ENCODE results near the gene EXOSC7. TPM values are rescaled to one million over a fixed set of nuclear protein-coding genes. Genes with fewer than 3 reads are reported as not detected.
"Not testable (repeated sequence)": the region's sequence is repeated elsewhere in the genome, so short reads cannot be mapped to it uniquely, and the experiment has no call there.

The EXOSC7 gene
- total RNA-seq (2014; rRNA removed; shearing (Covaris generic)): 66.9 and 78.1 TPM in 2 replicates

DNA sequence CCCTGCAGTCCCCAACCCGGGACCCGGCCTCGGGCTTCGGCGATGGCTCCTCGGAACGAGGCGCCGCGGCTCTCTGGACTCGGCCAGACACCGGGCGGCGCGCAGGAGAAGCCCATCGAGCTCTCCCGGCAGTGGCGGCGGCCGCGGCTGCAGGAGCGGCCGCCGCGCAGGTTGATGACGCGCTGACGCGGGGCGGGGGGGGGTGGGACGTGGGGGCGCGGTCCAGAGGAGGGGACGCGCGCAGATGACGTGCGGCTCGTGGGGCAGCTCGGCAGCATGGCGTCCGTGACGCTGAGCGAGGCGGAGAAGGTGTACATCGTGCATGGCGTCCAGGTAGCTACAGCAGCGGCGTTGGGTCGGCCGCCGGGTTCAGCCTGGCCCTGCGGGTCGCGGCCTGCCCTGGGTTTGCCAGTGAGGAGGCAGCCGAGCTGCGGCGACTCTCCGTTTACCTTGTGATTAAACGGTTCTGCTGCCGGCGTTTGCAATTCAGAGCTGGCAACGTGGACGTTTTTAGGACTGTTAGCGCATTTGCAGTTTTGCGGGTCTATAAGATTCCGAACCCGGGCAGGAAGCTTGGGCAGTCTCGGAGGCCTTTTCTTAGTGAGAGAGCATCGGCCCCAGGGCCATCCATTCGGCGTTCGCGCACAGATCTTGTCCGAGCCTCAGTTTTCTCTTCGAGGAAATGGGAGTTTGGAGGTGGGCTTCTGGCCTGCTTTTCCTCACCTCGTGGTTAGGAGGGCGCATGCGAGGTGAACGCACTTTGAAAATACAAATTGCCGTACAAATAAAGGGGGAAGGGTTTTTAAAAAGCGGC, at the start of gene EXOSC7, which contains the start of gene ZDHHC3:
TSS of gene EXOSC7 (plus strand) at position 243 of the 814 bp plus-strand sequence. CDS start at position 277, 34 bp downstream.
TSS of gene ZDHHC3 (minus strand) at position 173 of the 814 bp plus-strand sequence. CDS start 16,738 bp downstream, outside the sequence.
- in situ Hi-C loops (cut with HindIII; ENCODE audit: low sequenced_read_pairs): no loop called here
- peak; percentile 85 for DNase-seq (ENCODE audit: low spot score)

DNA sequence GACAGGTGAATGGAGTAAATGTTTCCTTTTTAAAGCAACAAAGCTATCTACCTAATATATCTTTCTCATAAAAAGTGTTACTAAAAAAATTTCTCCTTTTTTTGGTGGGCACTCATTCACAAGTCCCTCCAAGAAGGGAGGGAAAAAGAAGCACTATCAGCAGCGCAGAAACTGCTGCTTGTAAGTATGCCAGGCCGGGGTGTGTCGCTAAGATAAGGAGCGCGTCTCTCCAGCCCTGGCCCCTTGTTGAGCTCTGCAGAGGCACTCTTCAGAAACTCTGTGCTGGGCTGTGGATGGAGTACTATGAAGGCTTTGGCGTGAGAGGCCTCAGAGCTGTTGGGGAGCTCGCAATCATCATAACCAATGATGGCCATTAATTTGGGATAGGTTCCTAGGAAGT, 49.1 kb upstream of the EXOSC7 start:
- in situ Hi-C loops (cut with HindIII; ENCODE audit: low sequenced_read_pairs): no loop called here
- DNase-seq (ENCODE audit: low spot score): no peak

DNA sequence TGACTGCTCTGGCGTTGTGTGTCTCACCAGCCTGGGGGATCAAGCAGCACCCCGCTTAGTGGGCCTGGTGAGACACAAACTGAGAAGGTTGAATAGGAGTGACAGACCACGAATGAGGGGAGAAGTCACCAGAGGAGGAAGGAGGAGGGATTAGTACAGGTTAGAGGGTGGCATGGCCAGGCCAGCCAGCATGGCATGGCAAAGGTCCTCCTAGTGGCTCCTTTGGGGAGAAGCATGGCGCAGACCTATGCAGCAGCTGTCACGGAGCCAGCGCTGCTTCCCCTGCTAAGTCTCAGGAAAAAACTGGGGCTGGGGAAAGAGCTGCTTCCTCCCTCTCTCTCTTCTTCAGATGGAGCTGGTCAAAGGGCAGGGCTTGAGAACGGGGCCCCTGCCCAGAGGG, 48.7 kb upstream of the EXOSC7 start:
- DNase-seq (ENCODE audit: low spot score): no peak
- in situ Hi-C loops (cut with HindIII; ENCODE audit: low sequenced_read_pairs): no loop called here

DNA sequence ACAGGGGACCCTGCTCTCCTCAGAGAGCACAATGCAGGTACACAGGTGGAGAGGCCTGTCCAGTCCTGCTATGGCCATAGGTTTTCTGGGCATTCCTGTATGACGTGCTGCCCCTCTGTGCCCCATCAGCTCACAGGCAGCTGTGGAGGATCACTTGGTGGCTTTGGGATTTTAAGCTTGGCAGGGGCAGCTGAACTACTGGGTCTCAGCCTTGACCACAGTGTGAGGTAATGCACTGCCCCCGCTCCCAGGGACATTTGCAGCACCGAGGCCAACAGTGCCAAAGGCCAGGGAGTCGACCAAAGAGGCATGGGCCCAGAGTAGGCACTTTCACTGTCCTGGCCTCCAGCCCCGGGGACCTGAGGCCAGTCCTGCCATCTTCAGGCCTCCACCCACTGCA, 46.3 kb upstream of the EXOSC7 start:
- in situ Hi-C loops (cut with HindIII; ENCODE audit: low sequenced_read_pairs): no loop called here
- no peak for DNase-seq (ENCODE audit: low spot score)

DNA sequence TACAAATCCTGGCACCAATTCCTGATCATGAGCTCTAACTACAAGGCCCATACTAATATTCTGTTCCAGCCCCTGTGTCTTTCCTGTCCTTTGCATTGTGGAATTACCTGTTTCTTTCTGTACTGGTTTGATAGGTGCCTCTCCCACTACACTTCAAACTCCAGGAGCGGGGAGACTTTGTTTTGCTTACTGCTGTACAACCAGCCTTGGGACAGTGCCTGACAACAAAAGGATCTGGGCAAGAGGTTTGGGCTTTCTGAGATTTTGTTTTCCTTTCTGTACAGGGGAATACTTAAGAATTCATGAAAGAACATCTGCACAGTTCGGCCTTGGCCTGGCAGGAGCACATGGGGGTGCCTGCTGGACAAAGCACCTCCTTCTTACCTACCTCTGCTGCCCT, 45.1 kb upstream of the EXOSC7 start:
- in situ Hi-C loops (cut with HindIII; ENCODE audit: low sequenced_read_pairs): no loop called here

DNA sequence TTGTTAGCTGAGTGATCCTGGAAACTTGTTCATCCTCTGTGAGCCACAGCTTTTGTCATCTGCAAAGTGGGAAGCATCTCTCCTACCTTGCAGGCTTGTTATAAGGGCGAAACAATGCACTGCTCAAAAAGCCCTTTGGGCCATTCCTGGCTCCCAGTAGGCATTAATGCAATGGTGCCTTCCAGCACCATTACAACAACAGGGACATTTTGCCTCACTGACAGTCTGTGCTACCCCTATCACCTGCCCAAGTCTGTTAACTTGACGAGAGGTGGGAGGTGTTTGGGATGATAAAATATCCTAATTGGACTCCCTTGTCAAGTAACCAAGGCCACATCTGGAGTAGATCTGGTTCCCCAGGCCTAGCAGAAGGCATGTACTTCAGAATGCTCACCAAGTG, 44.3 kb upstream of the EXOSC7 start:
- in situ Hi-C loops (cut with HindIII; ENCODE audit: low sequenced_read_pairs): no loop called here
- DNase-seq (ENCODE audit: low spot score): no peak

More for the DNA sequence above, 45.1 kb upstream of the EXOSC7 start:
- no peak for DNase-seq (ENCODE audit: low spot score)

DNA sequence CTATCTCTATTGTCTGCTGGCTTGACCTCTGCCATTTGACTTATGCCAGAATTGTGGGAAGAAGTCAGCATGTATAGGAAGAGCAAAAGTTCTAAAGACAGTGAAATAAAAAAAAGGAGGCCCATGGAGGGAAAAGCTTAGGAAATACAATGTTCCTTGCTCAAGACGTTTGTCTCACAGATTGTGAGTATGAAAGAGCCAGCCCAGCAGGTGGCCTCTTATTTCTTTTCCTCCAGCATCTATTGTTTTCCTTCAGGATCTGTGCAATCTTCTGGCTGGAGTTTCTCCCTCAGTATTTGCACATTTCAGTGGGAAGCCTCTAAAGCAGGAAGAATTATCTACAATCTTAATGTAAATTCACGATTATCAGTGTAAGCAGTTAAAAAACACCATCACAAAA, 43.8 kb upstream of the EXOSC7 start:
- no peak for DNase-seq (ENCODE audit: low spot score)
- in situ Hi-C loops (cut with HindIII; ENCODE audit: low sequenced_read_pairs): no loop called here

DNA sequence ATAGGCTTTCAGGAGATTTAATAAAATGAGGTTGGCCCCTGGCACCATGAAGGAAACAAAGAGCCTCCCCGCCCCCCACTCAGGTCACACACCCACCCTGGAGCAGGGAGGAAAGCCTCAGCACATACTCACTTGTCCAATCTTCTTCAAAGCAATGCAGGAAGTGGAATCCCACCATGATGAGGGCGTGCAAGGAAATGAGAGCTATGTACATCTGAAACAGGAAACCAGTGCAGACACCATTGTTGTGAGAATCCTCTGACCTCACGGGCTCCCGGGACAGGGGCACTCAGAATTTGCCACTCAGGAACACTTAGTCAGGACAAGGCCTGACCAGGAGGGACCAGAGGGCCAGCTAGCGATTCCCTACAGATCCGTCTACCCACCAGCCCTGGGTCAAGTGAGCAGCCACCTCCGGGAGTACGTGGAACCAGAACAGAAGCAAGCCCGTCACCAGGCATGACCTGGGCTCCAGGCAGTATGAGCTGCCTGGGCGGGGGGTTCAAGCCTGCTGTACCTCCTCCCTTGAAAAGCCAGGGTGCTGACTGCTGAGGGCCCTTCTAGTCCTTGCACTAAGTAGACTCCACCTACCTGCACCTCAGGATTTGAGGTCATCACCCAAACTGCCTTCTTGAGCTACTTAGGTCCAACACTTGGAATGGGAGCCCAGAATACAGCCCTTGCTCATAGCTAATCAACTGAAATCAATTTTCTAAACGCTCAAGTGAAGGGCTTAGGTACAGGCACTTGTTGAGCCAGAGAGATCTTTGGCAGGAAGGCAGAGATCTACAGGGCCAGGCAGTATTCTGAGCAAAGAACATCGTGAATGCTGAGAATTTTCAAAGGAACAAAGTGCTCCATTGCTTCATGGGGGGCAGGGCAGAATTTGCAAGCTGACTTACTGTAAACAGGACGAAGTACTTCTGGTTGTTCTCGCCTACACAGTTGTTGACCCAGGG, 42.8 kb upstream of the EXOSC7 start:
- no peak for DNase-seq (ENCODE audit: low spot score)
- in situ Hi-C loops (cut with HindIII; ENCODE audit: low sequenced_read_pairs): no loop called here

DNA sequence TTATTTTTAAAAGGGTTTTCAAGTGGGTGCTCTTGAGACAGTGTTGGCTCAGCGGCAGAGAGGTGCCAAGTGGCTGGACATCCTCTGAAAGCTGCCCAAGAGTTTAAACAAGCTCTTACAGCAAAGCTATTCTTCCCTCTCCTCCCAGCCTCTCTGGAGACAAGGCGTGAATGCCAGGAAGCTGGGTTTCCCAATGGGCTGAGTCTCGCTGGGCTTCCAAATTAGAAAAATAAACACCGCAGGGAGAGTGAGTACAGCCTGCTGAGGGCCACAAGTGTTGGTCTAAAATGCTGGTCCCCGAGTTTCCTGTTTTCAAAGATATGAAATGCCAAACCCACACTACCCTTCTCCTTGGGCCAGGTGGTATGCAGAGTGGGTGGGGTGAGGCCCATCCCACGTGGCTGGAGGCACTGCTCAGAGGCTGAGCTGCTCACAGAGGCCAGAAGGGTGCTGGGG, 36.4 kb upstream of the EXOSC7 start:
- DNase-seq (ENCODE audit: low spot score): peak; percentile 10
- in situ Hi-C loops (cut with HindIII; ENCODE audit: low sequenced_read_pairs): no loop called here

DNA sequence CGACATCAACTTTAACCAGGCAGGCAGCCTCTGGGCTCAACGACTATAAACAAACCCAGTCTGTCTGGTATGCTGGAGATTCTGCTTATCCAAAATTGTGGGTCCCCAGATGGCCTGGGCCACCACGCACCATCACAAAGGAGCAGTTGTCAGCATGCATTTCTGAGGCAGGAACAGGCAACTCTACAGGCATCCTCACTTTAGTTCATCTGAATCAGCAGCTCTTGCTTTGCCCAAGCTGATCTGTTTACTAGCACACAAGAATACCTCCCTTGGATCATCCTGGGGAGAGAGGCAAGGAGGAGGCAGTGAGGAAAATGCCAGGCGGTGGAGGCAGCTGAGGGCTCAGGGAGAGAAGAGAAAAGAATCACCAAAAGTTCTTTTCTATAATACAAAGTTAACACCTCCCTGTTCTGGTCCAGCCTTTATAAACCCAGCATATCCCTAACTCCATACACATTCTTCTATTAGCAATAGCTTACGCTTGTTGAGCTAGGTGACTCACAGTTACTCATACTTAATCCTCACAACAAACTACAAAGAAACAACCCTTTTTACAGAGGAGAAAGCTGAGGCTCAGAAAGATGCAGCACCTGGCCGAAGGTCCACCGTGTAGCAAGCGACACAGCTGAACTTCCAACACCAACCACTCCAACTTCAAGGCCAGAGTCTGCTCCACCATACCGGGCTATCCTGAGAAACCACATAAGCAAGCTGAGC, 33.7 kb upstream of the EXOSC7 start:
- in situ Hi-C loops (cut with HindIII; ENCODE audit: low sequenced_read_pairs): no loop called here
- no peak for DNase-seq (ENCODE audit: low spot score)

DNA sequence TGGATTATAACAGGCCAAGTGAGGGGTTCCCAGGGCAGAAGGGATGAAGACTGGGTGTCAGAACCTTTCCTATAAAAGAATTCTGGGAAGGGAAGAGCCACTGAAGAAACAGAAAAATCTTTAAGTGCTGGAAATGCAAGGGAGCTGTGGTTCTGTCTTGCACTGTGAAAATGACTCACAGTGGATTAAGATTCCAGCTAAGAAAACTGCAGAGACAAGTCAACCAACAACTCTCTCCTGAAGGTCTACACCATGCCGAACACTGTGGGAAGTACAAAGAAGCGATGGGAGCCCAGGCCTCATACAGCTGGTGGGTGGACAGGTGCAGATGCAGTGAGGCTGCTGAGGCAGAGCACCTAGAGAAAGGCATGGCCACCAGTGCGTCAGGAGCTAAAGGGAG, 27.8 kb upstream of the EXOSC7 start:
- in situ Hi-C loops (cut with HindIII; ENCODE audit: low sequenced_read_pairs): no loop called here
- no peak for DNase-seq (ENCODE audit: low spot score)

DNA sequence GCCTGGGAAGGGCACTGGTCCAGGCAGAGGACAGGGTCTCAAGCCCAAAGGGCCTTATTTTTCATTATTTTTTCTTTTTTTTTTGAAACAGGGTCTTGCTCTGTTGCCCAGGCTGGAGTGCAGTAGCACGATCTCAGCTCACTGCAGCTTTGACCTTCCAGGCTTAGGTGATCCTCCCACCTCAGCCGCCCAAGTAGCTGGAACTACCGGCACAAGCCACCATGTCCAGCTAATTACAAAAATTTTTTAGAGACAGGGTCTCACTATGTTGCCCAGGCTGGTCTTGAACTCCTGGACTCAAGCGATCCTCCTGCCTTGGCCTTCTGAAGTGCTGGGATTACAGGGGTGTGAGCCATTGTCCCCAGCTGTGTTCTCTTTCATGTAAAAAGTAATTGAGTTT, 26.3 kb upstream of the EXOSC7 start:
- in situ Hi-C loops (cut with HindIII; ENCODE audit: low sequenced_read_pairs); DNase-seq (ENCODE audit: low spot score): not testable (repeated sequence)

DNA sequence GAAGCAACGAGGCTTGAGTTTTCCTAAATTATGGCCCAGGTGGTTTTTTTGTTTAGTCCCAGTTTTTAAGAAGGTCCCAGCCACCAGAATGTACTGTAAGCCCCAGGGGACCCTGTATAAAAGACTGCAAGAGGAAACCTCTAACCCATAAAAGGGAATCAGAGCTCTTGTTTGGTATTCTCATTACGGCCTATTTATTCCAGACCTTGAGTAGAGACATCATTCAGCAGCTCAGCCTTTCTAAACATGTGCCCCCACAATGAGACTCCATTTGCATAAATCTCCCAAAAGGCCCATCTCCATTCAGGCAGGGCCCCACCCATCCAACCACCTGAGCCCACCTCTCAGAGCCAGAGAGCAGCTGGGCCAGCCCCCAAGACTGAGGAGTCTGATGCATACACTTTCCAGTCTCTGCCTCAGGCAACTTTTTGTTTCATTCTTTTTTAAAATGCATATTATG, 25.7 kb upstream of the EXOSC7 start:
- in situ Hi-C loops (cut with HindIII; ENCODE audit: low sequenced_read_pairs): no loop called here
- no peak for DNase-seq (ENCODE audit: low spot score)

DNA sequence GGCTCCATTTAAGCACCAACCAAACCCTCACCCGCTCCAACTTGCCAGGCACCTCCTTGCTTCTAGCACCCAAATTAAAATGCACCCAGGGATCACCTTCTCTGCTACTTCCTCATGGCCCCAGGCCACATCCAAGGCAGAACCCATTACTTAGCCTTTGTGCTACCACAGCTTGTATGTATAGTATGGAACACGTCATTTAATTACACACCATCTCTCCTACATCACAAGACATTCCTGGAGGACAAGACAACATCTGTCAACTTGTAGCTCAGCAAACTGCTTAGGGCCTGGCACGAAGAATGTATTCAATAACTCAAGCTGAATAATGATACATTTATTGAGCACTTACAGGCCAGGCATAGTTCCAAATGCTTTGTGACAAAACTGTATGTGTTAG, 23.4 kb upstream of the EXOSC7 start:
- no peak for DNase-seq (ENCODE audit: low spot score)
- in situ Hi-C loops (cut with HindIII; ENCODE audit: low sequenced_read_pairs): no loop called here

DNA sequence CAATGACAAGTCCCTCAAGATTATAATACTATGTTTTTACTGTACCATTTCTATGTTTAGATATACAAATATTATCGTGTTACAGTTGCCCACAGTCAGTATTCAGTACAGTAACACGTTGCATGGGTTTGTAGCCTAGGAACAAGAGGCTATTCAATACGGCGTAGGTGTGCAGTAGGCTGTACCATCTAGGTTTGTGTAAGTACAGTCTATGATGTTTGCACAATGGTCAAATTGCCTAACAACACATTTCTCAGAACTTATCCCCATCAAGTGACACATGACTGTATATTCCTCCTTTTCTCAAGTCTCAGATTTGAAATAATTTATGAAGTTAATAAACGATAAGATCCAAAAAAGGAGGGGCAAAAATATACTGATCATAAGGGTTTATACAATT, 21.7 kb upstream of the EXOSC7 start:
- no peak for DNase-seq (ENCODE audit: low spot score)
- in situ Hi-C loops (cut with HindIII; ENCODE audit: low sequenced_read_pairs): no loop called here

DNA sequence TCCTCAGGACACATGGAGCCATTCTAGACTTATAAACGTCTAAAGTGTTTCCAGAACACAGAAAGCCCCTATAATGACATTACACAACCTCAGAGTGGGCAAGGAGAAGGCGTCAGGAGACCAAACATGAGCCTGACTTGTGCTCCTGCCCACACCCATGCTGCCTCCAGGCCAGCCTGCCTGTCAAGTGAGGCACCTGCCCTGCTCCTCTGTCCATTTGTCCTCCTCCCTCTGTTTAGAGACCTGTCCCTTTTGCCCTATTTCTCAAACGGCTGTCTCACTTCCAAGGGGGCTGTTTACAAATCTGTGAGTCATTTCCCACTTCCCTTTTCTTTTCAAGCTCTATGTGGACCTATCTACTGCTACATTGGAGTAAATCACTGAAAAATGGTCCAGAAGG, 21.1 kb upstream of the EXOSC7 start:
- in situ Hi-C loops (cut with HindIII; ENCODE audit: low sequenced_read_pairs): no loop called here
- DNase-seq (ENCODE audit: low spot score): no peak

DNA sequence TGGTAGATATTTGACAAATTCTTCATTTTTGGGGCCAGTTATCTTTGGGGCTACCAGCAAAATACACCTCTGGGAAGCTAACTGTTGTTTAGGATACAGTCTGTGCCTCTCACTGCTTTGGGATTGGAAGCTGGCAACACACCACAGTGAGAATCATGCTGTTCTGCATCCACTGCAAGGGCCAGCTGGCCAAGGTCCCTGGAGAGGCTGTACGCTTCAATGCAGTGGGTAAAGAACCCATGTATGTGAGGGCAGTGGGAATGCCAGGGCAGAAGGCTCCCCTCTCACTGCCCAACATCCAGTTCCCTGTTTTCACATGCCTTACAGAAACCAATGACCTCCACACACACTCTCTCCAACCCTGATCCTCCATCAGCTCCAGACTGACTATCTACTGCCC, 20.1 kb upstream of the EXOSC7 start:
- DNase-seq (ENCODE audit: low spot score): peak; percentile 44
- in situ Hi-C loops (cut with HindIII; ENCODE audit: low sequenced_read_pairs): no loop called here

DNA sequence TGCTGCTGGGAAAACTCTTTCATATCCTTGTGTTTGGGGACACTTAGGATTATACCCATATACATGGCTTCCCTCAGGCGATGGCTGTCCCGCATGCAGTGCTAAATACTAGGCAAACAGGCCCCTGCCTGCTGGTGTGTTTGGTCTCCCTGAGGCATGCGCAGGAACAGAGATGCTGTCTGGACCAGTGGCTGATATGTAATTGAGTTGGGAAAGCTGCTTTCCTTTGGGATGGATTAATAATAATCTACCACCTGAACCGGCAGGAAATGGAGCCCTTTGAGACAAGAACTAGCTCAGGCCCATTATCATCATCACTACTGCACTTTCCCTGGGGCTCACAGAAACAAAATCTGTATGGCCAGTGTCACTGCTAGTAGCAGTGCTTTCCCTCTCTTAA, 18.1 kb upstream of the EXOSC7 start:
- in situ Hi-C loops (cut with HindIII; ENCODE audit: low sequenced_read_pairs): no loop called here
- DNase-seq (ENCODE audit: low spot score): no peak

DNA sequence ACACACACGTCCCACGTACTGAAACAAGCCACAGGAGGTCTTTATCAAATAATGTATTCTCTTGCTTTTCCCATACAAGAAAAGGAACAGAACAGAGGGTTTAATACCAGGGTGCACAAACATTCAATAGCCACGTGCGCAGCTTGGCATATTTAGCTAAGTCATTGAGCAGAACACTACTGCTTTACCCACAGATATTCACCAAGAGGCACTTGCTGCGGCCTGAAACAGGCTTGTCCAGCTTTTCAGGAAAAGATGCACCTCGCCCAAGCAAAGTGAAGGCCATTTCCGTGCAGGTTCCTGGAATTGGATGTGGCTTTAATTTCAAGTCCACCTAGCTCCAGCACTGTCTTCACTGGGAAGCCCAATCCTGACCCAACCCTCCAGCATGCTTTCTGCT, 17.7 kb upstream of the EXOSC7 start:
- DNase-seq (ENCODE audit: low spot score): no peak
- in situ Hi-C loops (cut with HindIII; ENCODE audit: low sequenced_read_pairs): no loop called here

All from G401 (cell line).